Measurements from ENCODE around the gene NTF4.

The NTF4 gene

DNA sequence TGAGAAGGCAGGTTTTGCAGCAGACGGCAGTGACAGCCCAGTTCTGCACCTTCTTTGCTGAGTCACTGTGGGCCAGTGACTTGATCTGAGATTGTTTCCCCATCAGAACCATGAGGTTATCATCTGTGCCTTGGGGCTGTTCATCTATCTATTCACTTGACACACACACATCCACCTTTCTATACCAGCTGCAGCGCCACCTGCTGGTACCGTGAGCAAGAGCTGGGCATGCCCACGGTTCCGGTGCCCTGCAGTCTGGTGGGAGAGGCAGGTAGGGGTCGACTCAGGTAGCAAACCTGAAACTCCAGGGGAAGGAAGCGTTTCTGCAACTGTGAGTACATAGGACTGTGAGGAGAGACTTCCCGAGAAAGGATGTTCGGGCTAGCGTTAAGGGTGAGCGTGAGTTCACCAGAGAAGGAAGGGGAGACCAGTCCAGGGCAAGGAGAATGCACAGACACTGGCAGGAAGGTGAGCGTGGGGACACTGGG lies 42.1 kb upstream of the NTF4 start:
- DNase-seq (ENCODE audit: low read depth in 1 of 2, low spot score in 1 of 2), result peak in 1 of 2 experiments; percentile 61
- Histone ChIP-seq H3K27me3 (ENCODE audit: insufficient read depth, poor library complexity, severe bottlenecking) (no peaks in the 10 kb centered on the region), H3K27ac (replicated peaks) (no peak overlapping the region), H3K4me3 (replicated peaks; ENCODE audit: insufficient read depth, low read length) (no peak overlapping the region)
- TF ChIP-seq GABPA (IDR thresholded peaks at IDR 0.05; ENCODE audit: low read depth) (no peak), SPI1 (IDR thresholded peaks at IDR 0.05; ENCODE audit: borderline replicate concordance, low read depth) (no peak), POLR2AphosphoS5 (IDR thresholded peaks at IDR 0.05; ENCODE audit: low read depth) (peak; percentile 46; the same call in 1 of the 2 replicates), CTCF (IDR thresholded peaks at IDR 0.05; ENCODE audit: insufficient read depth, low read length) (peak; percentile 85)
- TF ChIP-seq, protein P1, sequence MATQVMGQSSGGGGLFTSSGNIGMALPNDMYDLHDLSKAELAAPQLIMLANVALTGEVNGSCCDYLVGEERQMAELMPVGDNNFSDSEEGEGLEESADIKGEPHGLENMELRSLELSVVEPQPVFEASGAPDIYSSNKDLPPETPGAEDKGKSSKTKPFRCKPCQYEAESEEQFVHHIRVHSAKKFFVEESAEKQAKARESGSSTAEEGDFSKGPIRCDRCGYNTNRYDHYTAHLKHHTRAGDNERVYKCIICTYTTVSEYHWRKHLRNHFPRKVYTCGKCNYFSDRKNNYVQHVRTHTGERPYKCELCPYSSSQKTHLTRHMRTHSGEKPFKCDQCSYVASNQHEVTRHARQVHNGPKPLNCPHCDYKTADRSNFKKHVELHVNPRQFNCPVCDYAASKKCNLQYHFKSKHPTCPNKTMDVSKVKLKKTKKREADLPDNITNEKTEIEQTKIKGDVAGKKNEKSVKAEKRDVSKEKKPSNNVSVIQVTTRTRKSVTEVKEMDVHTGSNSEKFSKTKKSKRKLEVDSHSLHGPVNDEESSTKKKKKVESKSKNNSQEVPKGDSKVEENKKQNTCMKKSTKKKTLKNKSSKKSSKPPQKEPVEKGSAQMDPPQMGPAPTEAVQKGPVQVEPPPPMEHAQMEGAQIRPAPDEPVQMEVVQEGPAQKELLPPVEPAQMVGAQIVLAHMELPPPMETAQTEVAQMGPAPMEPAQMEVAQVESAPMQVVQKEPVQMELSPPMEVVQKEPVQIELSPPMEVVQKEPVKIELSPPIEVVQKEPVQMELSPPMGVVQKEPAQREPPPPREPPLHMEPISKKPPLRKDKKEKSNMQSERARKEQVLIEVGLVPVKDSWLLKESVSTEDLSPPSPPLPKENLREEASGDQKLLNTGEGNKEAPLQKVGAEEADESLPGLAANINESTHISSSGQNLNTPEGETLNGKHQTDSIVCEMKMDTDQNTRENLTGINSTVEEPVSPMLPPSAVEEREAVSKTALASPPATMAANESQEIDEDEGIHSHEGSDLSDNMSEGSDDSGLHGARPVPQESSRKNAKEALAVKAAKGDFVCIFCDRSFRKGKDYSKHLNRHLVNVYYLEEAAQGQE (IDR thresholded peaks at IDR 0.05; ENCODE audit: insufficient replicate concordance, low read depth), result no peak

- no peak for DNase-seq (ENCODE audit: low read depth in 1 of 2, low spot score in 1 of 2)
- Histone ChIP-seq H3K27ac (replicated peaks) (no peak overlapping the region), H3K27me3 (ENCODE audit: insufficient read depth, poor library complexity, severe bottlenecking) (no peaks in the 10 kb centered on the region), H3K4me3 (replicated peaks; ENCODE audit: insufficient read depth, low read length) (no peak overlapping the region)
- TF ChIP-seq, protein P1 (IDR thresholded peaks at IDR 0.05; ENCODE audit: insufficient replicate concordance, low read depth), result no peak
- TF ChIP-seq SPI1 (IDR thresholded peaks at IDR 0.05; ENCODE audit: borderline replicate concordance, low read depth), result no peak
- peak; percentile 40; the same call in 1 of the 2 replicates for TF ChIP-seq POLR2AphosphoS5 (IDR thresholded peaks at IDR 0.05; ENCODE audit: low read depth)
Measured at GRCh38 chr19:49104229-49104864, 39.7 kb upstream of the NTF4 start.

GRCh38 chr19:49103331-49104085 lies 38.9 kb upstream of the NTF4 start:
- no peak for DNase-seq (ENCODE audit: low read depth in 1 of 2, low spot score in 1 of 2)
- TF ChIP-seq CTCF (IDR thresholded peaks at IDR 0.05; ENCODE audit: insufficient read depth, low read length) (no peak), POLR2AphosphoS5 (IDR thresholded peaks at IDR 0.05; ENCODE audit: low read depth) (no peak), GABPA (IDR thresholded peaks at IDR 0.05; ENCODE audit: low read depth) (no peak), SPI1 (IDR thresholded peaks at IDR 0.05; ENCODE audit: borderline replicate concordance, low read depth) (no peak)
- TF ChIP-seq, protein P1 (IDR thresholded peaks at IDR 0.05; ENCODE audit: insufficient replicate concordance, low read depth), result no peak
- Histone ChIP-seq H3K4me3 (replicated peaks; ENCODE audit: insufficient read depth, low read length) (no peak overlapping the region), H3K27ac (replicated peaks) (no peak overlapping the region), H3K27me3 (ENCODE audit: insufficient read depth, poor library complexity, severe bottlenecking) (no peaks in the 10 kb centered on the region)
